GM18517 (cell line): Measurements from ENCODE around the gene PDCD2L.
"Not testable (repeated sequence)": the region's sequence is repeated elsewhere in the genome, so short reads cannot be mapped to it uniquely, and the experiment has no call there.

ENCODE experiments used
- ATAC-seq: cut with Tn5 transposase; IDR thresholded peaks from one replicate; pipeline ENCODE4 v1.9.1; 2021; ENCODE audit warnings: mild to moderate bottlenecking, moderate library complexity; ENCODE audit not compliant: unreplicated experiment

Gene PDCD2L

DNA sequence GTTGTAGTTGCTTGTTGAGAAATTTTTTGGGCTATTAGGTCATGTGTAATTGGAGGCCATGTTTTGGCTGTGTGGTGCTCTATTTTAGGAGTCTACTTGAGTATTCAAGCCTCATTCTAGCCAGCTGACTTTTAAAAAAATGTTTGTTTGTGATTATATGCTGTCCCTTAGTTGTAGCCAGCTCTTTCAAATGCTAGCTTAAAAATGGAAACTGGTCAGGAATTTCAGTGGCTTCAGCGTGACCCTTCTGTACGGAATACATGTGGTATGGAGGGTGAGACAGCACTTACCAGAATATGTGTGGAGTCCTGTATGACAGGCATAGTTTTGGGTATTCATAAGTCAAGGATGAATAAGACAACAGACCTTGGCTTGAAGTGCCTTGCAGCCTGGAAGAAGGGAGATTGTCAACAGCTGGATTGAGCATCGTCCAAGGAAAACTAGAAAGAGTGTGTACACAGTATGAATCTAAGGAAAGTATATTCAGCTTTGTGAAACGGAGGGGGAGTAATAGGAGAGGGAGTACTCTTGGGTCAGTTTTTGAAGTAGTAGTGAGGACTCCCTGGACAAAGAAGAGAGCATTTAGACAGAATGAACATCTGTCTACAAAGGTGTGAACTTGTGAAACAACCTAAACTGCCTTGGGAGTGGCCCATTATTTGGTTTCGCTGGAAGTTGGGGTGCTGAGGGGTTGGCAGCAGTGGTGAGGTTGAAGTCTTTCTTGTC, 57.3 kb downstream of the PDCD2L start:
- ATAC-seq, result no peak

DNA sequence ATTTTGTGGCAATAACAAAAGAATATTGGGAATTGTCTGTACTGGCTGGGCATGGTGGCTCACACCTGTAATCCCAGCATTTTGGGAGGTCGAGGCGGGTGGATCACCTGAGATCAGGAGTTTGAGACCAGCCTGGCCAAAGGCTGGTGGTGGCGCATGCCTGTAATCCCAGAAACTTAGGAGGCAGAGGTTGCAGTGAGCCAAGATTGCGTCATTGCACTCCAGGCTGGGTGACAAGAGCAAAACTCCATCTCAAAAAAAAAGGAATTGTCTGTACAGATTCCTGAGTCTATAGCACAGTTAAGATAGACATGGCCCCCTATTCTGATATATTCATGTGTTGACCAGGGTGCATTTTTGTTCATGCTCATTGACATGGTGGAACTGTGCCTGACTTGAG, 60.6 kb downstream of the PDCD2L start:
- not testable (repeated sequence) for ATAC-seq

DNA sequence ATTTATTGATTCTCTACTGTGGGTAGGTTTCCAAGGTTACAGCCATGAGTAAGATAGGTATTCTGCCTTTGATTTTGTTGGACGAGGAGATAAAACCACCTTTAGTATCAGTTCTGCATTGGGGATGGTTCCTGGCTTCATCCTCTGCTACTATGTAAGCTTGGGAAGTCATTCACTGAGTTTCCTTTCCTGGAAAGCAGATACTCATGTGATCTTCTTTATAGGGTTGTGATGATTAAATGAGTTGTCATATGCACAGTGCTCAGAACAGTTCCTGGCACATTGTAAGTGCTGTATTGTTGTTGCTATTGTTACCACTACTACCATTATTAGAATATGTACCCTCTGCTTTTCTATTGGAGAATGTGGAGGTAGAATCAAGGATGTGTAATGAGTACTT, 64.2 kb downstream of the PDCD2L start:
- no peak for ATAC-seq

DNA sequence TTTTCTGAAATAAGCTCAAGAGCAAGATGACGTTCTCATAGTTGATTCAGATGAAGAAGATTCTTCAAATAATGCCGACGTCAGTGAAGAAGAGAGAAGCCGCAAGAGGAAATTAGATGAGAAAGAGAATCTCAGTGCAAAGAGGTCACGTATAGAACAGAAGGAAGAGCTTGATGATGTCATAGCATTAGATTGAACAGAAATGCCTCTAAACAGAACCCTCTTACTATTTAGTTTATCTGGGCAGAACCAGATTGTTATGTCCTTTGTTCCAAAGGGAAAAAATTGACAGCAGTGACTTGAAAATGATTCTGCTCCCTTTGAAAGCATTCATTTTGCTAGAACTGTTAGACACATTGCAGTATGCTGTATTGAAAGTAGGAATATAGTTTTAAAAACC, 64.8 kb downstream of the PDCD2L start:
- ATAC-seq, result not testable (repeated sequence)

DNA sequence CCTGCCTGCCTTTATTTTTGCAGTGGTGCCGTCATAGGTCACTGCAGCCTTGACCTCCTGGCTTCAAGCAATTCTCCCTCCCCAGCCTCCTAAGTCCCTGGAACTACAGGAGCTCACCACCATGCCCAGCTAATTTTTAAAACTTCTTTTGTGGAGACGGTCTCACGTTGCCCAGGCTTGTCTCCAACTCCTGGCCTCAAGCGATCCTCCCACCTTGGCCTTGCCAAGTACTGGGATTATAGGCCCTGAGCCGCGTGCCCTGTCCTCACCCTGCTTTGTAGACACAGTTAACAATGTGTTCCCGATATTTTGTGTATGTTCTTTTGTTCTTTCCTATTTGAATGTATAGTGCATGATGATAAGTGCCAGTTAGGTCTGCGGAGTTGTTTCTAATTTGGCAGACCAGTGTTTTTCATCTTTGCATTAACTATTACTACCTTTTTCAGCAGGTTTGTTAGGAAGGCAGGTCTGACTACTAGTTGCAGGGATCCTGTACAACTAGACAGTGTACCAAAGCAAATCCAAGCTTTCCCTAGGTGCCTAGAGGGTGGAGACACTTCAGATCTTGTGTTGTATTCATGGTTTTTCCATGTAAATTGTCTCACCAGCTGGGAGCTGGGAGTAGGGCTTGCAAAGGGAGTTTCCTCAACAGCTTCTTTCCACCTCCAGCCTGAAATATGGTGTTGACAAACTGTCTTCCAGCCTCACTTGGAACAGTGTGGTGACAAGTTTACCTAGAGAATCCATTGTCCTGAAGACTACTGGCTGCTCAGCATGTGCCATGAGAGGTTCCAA, 67.9 kb downstream of the PDCD2L start:
- no peak for ATAC-seq

GRCh38 chr19:34474233-34474989, 70.2 kb downstream of the PDCD2L start:
- no peak for ATAC-seq

DNA sequence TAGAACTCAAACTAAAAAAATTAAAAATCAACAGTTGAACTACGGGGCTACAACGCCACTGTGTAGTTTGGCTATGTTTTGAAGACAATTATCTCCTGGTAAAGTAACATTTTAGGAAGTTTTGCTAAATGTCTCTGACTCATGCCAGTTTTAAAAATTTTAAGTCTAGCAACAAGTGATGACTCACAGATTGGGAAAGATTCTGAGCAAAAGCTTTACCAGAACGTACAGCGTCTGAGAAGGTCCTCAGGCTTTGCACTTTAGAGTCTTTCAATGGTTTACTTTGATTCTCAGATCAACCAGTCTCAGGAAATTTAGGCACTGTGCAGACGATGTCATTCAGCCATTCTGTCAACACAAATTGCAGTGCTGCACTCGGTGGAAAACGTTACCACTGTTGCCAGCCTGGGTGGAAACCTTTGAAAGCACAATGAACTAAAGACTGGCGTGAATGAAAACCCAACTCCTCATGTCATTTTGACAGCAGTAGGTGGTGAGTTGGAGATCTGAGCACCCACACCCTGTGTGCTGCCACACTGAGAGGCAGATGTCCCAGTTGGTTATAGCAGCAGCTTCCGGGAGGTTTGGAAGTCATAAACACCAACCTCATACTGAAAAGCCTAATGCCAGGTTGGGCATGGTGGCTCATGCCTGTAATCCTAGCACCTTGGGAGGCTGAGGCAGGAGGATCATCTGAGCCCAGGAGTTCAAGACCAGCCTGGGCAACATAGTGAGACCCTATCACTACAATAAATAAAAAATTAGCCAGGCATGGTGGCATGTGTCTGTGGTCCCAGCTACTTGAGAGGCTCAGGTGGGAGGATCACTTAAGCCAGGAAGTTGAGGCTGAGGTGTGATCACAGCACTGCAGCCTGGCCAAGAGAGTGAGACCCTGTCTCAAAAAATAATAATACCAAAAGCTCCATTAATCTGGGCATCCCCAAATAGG, 71.1 kb downstream of the PDCD2L start:
- no peak for ATAC-seq
